NOMO-1 treated with DMSO at 0.1 percent for 48 hours (cell line): Measurements from ENCODE around the gene PDIA3.
"Not testable (repeated sequence)": the region's sequence is repeated elsewhere in the genome, so short reads cannot be mapped to it uniquely, and the experiment has no call there.

Experiments
- DNase-seq: peaks from one replicate; lab custom pipeline; 2025; ENCODE audit not compliant: unreplicated experiment; lab: John Stamatoyannopoulos, UW

PDIA3 gene

DNA sequence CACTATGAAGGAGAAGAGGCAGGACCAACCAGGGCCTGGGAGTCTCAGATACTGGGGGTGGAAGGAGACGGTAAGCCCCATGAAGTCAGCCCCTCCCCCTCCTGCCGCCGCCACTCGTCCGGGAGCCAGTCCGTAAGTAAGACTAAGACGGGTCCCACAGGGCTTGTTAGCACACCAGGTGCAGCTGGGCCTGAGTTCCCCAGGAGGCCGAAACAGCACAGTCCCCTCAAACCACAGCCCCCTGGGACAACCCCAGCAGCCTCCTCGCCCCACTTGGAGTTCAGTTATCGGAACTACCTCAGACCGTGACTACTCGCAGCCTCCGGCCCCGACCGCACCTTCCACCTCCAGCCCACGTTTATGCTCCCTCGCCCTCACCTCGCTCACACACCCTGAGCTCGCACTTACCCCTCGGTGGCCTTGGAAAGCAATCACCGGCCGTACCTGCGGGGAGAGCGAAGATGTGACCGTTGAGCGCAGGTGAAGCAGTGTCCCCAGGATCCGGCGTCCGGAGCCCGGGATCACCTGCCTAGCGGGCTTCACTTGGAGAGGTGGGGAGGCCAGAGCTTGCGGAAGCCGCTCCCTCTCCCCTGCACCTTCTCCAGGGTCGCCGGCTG is 30.0 kb downstream of the PDIA3 start:
- no peak for DNase-seq

GRCh38 chr15:43776718-43777266 is 30.6 kb downstream of the PDIA3 start, which contains the start of gene ELL3:
TSS of gene ELL3 (minus strand) at chr15:43776966. CDS start at chr15:43776901, 65 bp downstream.
- peak; percentile 74 for DNase-seq

- peak; percentile 83 for DNase-seq
These were observed 31.2 kb downstream of the PDIA3 start for GRCh38 chr15:43777267-43777914.

GRCh38 chr15:43779016-43779415 is 32.8 kb downstream of the PDIA3 start:
- DNase-seq, result no peak

DNA sequence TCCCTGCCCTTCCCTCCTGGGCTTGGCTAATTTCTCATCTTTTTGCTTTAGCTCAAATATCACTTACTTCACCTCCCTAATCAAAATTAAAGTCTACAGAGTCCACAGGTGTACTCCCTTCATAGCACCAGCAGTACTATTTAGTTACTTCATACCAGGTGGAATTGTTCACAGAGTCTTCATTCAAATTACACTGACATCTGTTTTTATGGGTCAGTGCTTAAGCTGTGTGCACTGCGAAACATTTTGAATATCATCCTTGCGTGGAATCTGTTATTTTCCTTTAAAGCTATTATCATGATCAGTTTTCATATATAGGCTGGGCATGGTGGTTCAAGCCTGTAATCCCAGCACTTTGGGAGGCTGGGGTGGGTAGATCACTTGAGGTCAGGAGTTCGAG is 43.2 kb downstream of the PDIA3 start:
- no peak for DNase-seq

DNA sequence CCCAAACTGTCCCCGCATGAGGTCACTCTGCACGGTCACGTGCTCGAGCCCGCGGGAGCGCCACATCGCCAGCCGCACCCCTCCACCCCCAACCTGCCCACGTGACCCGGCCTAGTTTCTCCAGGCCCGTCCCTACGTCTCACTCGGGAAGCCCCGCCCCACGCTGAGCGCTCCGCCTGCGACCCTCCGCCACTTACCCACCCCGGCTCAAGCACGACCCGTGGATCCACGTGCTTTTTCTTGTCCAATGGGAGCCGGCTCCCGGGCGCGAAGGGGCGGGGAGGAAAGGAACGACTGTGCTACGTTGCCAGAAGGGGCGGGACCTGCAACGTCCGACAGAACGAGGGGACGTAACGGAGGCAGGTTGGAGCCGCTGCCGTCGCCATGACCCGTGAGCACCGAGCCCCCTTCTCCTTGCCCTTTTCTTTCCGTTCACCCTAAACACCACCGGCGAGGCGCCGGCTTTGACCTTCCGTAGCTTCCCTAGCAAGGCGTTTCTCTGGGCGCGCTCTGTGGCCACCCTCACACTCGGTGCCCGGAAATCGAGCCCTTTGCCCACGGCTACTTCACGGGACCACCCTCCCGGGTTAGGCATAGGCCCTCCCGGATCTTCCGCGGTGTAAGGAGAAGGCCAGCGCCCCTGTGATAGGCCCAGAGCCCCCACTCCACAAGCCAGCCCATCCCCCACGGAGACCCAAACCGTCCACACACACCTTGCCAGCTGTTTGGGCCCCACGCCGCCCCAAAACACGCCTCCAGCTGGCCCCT is 45.9 kb downstream of the PDIA3 start, which contains the start of gene SERF2:
Gene SERF2, plus strand, starts transcription at position 328 of the 768 bp plus-strand sequence. Its CDS starts 57 bp downstream, at position 385.
- DNase-seq, result peak; percentile 98

DNA sequence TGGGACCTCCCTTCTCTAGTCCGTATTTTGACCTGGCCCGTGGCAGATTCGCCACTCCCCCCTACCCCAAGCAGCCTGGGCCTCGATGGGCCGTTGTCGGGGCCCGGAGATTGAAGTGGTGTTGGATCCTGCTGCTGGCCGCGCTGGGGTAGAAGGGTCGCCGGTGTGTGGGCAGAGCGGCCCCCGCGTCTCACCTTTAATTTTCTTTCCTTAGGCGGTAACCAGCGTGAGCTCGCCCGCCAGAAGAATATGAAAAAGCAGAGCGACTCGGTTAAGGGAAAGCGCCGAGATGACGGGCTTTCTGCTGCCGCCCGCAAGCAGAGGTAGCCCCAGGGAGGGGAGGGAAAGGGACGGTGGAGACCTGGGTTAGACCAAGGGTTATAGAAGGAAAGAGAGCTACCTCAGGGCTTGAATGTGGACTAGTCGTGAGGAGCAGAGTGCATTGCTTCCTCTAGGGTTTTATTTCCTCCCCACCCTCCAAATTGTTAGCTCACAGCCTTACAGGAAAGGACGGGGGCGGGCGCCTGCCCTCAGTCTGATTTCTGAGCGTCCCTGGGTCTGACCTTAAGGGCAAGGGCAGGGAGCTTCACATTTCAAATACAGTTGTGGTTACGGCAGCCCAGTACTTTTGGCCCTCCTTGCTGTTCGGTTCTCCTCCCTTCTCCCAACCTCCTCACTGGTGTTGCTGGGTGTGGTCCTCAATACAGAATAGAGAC is 46.7 kb downstream of the PDIA3 start:
- DNase-seq, result peak; percentile 24

- DNase-seq, result no peak
These were observed 47.4 kb downstream of the PDIA3 start for GRCh38 chr15:43793647-43794046.

- no peak for DNase-seq
These were observed 48.2 kb downstream of the PDIA3 start for GRCh38 chr15:43794269-43795037.

GRCh38 chr15:43795197-43795596 is 49.0 kb downstream of the PDIA3 start:
- no peak for DNase-seq

- DNase-seq, result no peak
These were observed 49.8 kb downstream of the PDIA3 start for GRCh38 chr15:43795997-43796396.

GRCh38 chr15:43796566-43796965 is 50.3 kb downstream of the PDIA3 start:
- DNase-seq, result no peak

DNA sequence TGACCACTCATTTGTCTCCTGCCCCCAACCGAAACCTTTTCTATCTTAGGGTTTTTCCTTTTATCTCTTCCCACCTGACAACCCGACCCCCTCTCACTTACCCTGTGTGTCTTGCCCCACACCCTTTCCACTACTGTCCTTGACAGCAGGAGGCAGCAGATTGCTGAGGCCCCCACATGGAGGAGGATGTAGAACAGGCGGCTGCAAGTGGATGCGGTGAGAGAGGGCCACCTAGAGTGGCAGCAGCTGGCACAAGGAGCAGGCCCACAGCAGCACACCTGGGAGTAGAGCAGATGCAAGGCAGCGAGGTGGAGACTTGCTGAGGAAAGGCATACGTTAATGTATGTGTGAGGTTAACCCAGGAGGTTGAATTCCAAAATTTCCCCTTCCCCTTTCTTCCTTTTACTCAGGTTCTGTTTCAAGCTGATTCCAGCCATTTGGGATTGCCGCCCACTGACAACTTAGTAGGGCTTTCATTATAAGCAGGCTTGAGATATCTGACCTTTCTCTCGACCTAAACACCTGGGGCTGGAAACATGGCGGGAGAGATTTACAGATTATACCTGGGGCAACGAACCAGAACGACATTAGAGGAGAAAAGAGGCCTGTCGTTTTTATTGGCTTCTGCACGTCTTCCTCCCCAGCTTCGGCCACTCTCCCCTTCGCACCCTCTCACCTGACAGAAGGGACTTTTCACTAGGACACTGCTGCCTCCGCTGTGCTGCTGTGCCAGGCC is 53.1 kb downstream of the PDIA3 start:
- DNase-seq, result no peak

- no peak for DNase-seq
These were observed 53.7 kb downstream of the PDIA3 start, which contains the start of gene SERINC4 for GRCh38 chr15:43799945-43800285. TSS of gene SERINC4 (minus strand) at chr15:43800220. CDS start at chr15:43799986, 234 bp downstream.

DNA sequence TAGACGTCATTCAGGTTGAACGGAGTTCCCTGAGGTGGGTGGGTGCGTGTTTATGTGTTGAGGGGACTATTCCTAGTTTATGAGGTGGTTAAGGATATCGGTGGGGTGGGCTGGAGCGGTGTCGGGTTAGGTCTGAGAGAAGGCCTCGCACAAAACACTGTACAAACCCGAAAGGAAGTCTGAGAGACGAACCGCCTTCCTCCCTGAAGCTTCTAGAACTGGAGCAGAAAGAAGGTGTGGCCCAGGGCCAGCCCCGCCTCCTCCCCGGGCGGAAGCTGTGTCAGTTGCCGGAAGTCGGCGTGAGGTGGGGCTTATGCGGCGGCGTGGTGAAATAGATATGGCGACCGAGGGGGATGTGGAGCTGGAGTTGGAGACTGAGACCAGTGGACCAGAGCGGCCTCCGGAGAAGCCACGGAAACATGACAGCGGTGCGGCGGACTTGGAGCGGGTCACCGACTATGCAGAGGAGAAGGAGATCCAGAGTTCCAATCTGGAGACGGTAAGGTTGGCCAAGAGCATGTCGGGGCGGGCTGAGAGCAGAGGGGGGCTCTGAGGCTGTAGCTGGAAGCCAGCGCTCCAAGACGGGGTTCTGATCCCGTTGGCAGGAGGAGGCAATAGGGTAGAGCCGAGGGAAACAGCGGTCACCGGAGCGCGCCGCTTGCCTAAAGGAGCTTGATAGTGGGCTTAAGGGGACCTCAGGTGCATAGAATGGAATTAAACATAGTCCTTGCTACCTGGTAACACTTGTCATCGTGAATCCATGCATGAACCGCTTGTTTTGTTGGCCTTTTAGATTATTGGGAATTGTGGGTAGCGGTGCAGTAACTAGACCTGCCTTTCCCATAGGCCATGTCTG is 54.3 kb downstream of the PDIA3 start, which contains the start of gene HYPK:
Gene HYPK, plus strand, starts transcription at position 314 of the 856 bp plus-strand sequence. Its CDS starts 24 bp downstream, at position 338.
- DNase-seq, result peak; percentile 85

GRCh38 chr15:43802676-43803075 is 56.4 kb downstream of the PDIA3 start:
- not testable (repeated sequence) for DNase-seq

DNA sequence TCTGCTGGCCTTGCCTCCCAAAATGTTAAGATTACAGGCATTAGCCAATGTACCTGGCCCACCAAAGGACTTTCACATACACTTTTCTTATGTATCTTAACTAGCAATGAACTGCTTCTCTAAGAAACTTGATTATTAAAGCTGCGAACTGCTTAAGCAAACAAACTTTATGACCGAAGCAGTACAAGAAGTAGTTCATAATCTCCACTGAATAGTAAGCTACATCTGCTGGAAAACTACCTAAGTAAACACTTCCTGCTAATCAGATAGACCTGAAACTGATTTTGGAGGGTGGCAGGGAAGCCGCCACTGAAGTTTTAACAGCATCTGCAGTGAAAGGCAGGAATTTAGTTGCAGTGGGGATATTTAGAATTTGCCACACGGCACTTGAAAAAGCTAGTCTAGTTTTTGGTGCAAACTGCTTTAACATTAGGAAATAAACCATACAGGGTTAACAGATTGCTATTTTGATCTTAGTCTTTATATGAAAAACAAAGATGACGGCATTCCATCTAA is 62.3 kb downstream of the PDIA3 start:
- no peak for DNase-seq
